H1 (cell line): ENCODE data around the gene CD59. TPM values are rescaled to one million over a fixed set of nuclear protein-coding genes. Genes with fewer than 3 reads are reported as not detected.

Experiments
- CBX5 ChIP-seq: fragments of 300-800, 300-1000 bp; sonication (generic); IDR thresholded peaks from 2 replicates; pipeline ENCODE4 v1.7.1; 2016; ENCODE audit warnings: antibody characterized with exemption, low read length, low read depth
- EP300 ChIP-seq, 2 experiments: IDR thresholded peaks; 1 replicate in 1 of 2; 2 replicates in 1 of 2; pipeline ENCODE4 v1.6.1; 2011 to 2012; ENCODE audit warnings: low read depth in 2 of 2, low read length in 2 of 2, mild to moderate bottlenecking in 2 of 2, borderline replicate concordance in 1 of 2, inconsistent platforms in 1 of 2, moderate library complexity in 1 of 2
- EZH2 ChIP-seq: fragments of 200-600 bp; sonication (generic); IDR thresholded peaks from 2 replicates; pipeline ENCODE4 v1.7.1; 2012; ENCODE audit warnings: low read depth, mild to moderate bottlenecking, moderate library complexity, low read length, inconsistent platforms; ENCODE audit not compliant: severe bottlenecking
- JUN ChIP-seq: IDR thresholded peaks from 2 replicates; pipeline ENCODE4 v1.6.1; 2011; ENCODE audit warnings: low read depth, mild to moderate bottlenecking, improper control_type of control experiment, low read length
- POLR2A ChIP-seq, 2 experiments: IDR thresholded peaks; 1 replicate in 1 of 2; 2 replicates in 1 of 2; pipeline ENCODE4 v1.6.1; 2011; ENCODE audit warnings: low read depth in 2 of 2, low read length in 2 of 2, mild to moderate bottlenecking in 2 of 2; ENCODE audit errors: control extremely low read depth in 1 of 2
- RFX5 ChIP-seq: IDR thresholded peaks from 2 replicates; pipeline ENCODE4 v1.6.1; 2011; ENCODE audit warnings: low read depth, low read length, improper control_type of control experiment, borderline replicate concordance
- SAP30 ChIP-seq: fragments of 300-600 bp; sonication (generic); IDR thresholded peaks from 2 replicates; pipeline ENCODE4 v1.7.1; 2012; ENCODE audit warnings: low read length, moderate library complexity, mild to moderate bottlenecking, inconsistent platforms; ENCODE audit not compliant: insufficient read depth, insufficient replicate concordance
- SP2 ChIP-seq: IDR thresholded peaks from 2 replicates; pipeline ENCODE4 v1.6.1; 2012; ENCODE audit warnings: mild to moderate bottlenecking, low read length, inconsistent platforms
- polyA plus RNA-seq, 7 experiments: library from polyadenylated mRNA; depleted of rRNA in 3 of 7; stranded (reverse) in 5 of 7; unstranded in 2 of 7; fragments of >200 nt in 5 of 7; fragments of 200-250 nt in 2 of 7; gene quantifications; 1 replicate in 5 of 7; 2 replicates in 1 of 7; 4 replicates in 1 of 7; pipeline versions ENCODE4 v1.2.1 to v1.2.3, GENCODE V29; 2011 to 2013; ENCODE audit warnings: missing spikeins in 2 of 7, mixed read lengths in 2 of 7
- total RNA-seq: library from RNA; stranded (reverse); fragmentation: NEBNext Ultra II Directional; extraction: Animal tissue kit (Norgen Biotek cat#: 25700); gene quantifications from 2 replicates; pipeline ENCODE4 v1.2.1, GENCODE V29; 2021
- TF ChIP-seq, protein P1 (sequence below): fragments of 300-600 bp; sonication (generic); IDR thresholded peaks from 2 replicates; pipeline ENCODE4 v1.7.1; 2012; ENCODE audit warnings: low read length, moderate library complexity, mild to moderate bottlenecking, inconsistent platforms; ENCODE audit not compliant: insufficient replicate concordance
- TF ChIP-seq, protein P2 (sequence below): IDR thresholded peaks from 2 replicates; pipeline ENCODE4 v1.6.1; 2012; ENCODE audit warnings: inconsistent platforms

CD59 gene
- total and polyA plus RNA-seq, 2 of the 8 experiments (the other 6 are each of a cell fraction or from before 2014, with no cell fraction given) = 63.1 to 90.3 TPM

DNA sequence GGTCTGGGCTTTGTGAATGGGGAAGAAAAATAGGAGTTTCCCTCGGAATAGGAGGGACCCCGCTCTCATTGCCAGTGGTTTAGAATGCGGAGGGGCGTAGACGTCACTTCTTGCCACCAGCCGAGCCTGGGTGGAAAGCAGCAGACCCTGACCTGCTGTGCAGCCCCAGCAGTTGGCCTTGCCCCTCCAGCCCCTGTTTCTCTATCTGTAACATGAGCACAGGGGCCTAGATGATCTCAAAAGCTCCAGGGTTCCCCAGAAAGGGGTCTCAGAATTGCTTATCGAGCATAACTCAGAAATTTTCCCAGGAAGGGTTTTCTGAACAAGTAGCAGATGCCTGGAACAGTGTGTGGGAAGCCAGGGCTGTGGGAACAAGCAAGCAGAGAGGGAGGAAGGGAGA lies 79.5 kb downstream of the CD59 start (continued):
- TF ChIP-seq, protein P1, sequence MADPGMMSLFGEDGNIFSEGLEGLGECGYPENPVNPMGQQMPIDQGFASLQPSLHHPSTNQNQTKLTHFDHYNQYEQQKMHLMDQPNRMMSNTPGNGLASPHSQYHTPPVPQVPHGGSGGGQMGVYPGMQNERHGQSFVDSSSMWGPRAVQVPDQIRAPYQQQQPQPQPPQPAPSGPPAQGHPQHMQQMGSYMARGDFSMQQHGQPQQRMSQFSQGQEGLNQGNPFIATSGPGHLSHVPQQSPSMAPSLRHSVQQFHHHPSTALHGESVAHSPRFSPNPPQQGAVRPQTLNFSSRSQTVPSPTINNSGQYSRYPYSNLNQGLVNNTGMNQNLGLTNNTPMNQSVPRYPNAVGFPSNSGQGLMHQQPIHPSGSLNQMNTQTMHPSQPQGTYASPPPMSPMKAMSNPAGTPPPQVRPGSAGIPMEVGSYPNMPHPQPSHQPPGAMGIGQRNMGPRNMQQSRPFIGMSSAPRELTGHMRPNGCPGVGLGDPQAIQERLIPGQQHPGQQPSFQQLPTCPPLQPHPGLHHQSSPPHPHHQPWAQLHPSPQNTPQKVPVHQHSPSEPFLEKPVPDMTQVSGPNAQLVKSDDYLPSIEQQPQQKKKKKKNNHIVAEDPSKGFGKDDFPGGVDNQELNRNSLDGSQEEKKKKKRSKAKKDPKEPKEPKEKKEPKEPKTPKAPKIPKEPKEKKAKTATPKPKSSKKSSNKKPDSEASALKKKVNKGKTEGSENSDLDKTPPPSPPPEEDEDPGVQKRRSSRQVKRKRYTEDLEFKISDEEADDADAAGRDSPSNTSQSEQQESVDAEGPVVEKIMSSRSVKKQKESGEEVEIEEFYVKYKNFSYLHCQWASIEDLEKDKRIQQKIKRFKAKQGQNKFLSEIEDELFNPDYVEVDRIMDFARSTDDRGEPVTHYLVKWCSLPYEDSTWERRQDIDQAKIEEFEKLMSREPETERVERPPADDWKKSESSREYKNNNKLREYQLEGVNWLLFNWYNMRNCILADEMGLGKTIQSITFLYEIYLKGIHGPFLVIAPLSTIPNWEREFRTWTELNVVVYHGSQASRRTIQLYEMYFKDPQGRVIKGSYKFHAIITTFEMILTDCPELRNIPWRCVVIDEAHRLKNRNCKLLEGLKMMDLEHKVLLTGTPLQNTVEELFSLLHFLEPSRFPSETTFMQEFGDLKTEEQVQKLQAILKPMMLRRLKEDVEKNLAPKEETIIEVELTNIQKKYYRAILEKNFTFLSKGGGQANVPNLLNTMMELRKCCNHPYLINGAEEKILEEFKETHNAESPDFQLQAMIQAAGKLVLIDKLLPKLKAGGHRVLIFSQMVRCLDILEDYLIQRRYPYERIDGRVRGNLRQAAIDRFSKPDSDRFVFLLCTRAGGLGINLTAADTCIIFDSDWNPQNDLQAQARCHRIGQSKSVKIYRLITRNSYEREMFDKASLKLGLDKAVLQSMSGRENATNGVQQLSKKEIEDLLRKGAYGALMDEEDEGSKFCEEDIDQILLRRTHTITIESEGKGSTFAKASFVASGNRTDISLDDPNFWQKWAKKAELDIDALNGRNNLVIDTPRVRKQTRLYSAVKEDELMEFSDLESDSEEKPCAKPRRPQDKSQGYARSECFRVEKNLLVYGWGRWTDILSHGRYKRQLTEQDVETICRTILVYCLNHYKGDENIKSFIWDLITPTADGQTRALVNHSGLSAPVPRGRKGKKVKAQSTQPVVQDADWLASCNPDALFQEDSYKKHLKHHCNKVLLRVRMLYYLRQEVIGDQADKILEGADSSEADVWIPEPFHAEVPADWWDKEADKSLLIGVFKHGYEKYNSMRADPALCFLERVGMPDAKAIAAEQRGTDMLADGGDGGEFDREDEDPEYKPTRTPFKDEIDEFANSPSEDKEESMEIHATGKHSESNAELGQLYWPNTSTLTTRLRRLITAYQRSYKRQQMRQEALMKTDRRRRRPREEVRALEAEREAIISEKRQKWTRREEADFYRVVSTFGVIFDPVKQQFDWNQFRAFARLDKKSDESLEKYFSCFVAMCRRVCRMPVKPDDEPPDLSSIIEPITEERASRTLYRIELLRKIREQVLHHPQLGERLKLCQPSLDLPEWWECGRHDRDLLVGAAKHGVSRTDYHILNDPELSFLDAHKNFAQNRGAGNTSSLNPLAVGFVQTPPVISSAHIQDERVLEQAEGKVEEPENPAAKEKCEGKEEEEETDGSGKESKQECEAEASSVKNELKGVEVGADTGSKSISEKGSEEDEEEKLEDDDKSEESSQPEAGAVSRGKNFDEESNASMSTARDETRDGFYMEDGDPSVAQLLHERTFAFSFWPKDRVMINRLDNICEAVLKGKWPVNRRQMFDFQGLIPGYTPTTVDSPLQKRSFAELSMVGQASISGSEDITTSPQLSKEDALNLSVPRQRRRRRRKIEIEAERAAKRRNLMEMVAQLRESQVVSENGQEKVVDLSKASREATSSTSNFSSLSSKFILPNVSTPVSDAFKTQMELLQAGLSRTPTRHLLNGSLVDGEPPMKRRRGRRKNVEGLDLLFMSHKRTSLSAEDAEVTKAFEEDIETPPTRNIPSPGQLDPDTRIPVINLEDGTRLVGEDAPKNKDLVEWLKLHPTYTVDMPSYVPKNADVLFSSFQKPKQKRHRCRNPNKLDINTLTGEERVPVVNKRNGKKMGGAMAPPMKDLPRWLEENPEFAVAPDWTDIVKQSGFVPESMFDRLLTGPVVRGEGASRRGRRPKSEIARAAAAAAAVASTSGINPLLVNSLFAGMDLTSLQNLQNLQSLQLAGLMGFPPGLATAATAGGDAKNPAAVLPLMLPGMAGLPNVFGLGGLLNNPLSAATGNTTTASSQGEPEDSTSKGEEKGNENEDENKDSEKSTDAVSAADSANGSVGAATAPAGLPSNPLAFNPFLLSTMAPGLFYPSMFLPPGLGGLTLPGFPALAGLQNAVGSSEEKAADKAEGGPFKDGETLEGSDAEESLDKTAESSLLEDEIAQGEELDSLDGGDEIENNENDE = no peak
- TF ChIP-seq EP300 (IDR thresholded peaks at IDR 0.05; ENCODE audit: borderline replicate concordance in 1 of 2, low read depth in 2 of 2, low read length in 2 of 2) (no peak), SP2 (no peak), SAP30 (no peak), CBX5 (no peak), POLR2A (IDR thresholded peaks at IDR 0.05; ENCODE audit: control extremely low read depth in 1 of 2, low read depth in 2 of 2, low read length in 2 of 2) (no peak), JUN (no peak), EZH2 (no peak), RFX5 (no peak)
- TF ChIP-seq, protein P2, sequence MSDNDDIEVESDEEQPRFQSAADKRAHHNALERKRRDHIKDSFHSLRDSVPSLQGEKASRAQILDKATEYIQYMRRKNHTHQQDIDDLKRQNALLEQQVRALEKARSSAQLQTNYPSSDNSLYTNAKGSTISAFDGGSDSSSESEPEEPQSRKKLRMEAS = no peak
